Endothelial cell of umbilical vein (primary cell): ENCODE results near the gene FYN. TPM values are rescaled to one million over a fixed set of nuclear protein-coding genes. Genes with fewer than 3 reads are reported as not detected.

Experiments
- BruUV-seq: library from RNA; stranded (reverse); fragments of 400-500 nt; replicated peaks from 2 replicates; lab custom pipeline; 2021; lab: Mats Ljungman, UMichigan
- CTCF ChIA-PET: fragments of 300-600, 350-600 bp; sonication (Branson Sonifier 250); formaldehyde crosslinking; loops from one replicate; lab custom pipeline; 2021; ENCODE audit warnings: antibody characterized with exemption, inconsistent platforms; lab: Charles Lee
- POLR2A ChIA-PET: fragments of 300-600, 350-600 bp; sonication (Branson Sonifier 250); formaldehyde crosslinking; loops from one replicate; lab custom pipeline; 2021; ENCODE audit warnings: antibody characterized with exemption, inconsistent platforms; lab: Charles Lee
- DNase-seq: peaks from one replicate; pipeline ENCODE4 v3.0.0-alpha.2; 2011; ENCODE audit warnings: low read depth, low spot score
- FAIRE-seq: peaks from 2 replicates; lab custom pipeline; 2011; peaks lifted over from hg19 to GRCh38; lab: Jason Lieb, UNC
- H2AFZ ChIP-seq: 2 replicates; pipeline ENCODE4 v1.6.0; 2012; ENCODE audit warnings: low read depth, low read length, control low read depth, inconsistent platforms
- H3K27ac ChIP-seq: 2 replicates; pipeline ENCODE4 v1.5.1; 2011; ENCODE audit warnings: low read depth, mild to moderate bottlenecking, control low read depth, low read length, moderate library complexity; ENCODE audit not compliant: insufficient read depth
- H3K27me3 ChIP-seq, 2 experiments: 2 replicates each; pipeline versions ENCODE4 v1.6.0 to v1.6.1; 2011; ENCODE audit warnings: low read length in 2 of 2, mixed read lengths in 1 of 2; ENCODE audit not compliant: control insufficient read depth in 2 of 2, insufficient read depth in 2 of 2
- H3K36me3 ChIP-seq, 2 experiments: 2 replicates in 1 of 2; 3 replicates in 1 of 2; pipeline ENCODE4 v1.5.1; 2011; ENCODE audit warnings: low read length in 2 of 2, mild to moderate bottlenecking in 1 of 2, moderate library complexity in 1 of 2; ENCODE audit not compliant: control insufficient read depth in 2 of 2, insufficient read depth in 2 of 2; ENCODE audit errors: extremely low read depth in 1 of 2
- H3K4me1 ChIP-seq: 3 replicates; pipeline ENCODE4 v1.5.1; 2011; ENCODE audit warnings: mild to moderate bottlenecking, low read length; ENCODE audit not compliant: control insufficient read depth, insufficient read depth; ENCODE audit errors: extremely low read depth
- H3K4me2 ChIP-seq: 2 replicates; pipeline ENCODE4 v1.6.1; 2011; ENCODE audit warnings: low read length, control low read depth, mixed read lengths; ENCODE audit not compliant: insufficient read depth
- H3K4me3 ChIP-seq, 3 experiments: fragments of 200-600 bp in 1 of 3; sonication (generic), shearing (Covaris generic) in 1 of 3; replicated peaks in 1 of 3; 2 replicates each; pipeline ENCODE4 v1.5.1; 2011 to 2016; ENCODE audit warnings: control low read depth in 3 of 3, low read length in 3 of 3, mild to moderate bottlenecking in 2 of 3, inconsistent platforms in 1 of 3, low read depth in 1 of 3, moderate library complexity in 1 of 3; ENCODE audit not compliant: insufficient read depth in 1 of 3
- H3K79me2 ChIP-seq: 2 replicates; pipeline ENCODE4 v1.6.0; 2012; ENCODE audit warnings: low read length, inconsistent platforms; ENCODE audit not compliant: control insufficient read depth, insufficient read depth
- H3K9ac ChIP-seq: replicated peaks from 2 replicates; pipeline ENCODE3; 2011; ENCODE audit warnings: low read length, control low read depth; ENCODE audit not compliant: insufficient read depth; ENCODE audit errors: extremely low read depth
- H3K9me1 ChIP-seq: replicated peaks from 3 replicates; pipeline ENCODE4 v1.6.0; 2011; ENCODE audit warnings: mild to moderate bottlenecking, low read length; ENCODE audit not compliant: control insufficient read depth, insufficient read depth; ENCODE audit errors: extremely low read depth
- H3K9me3 ChIP-seq: replicated peaks from 2 replicates; pipeline ENCODE4 v1.5.1; 2012; ENCODE audit warnings: low read length, inconsistent platforms; ENCODE audit not compliant: control insufficient read depth, insufficient read depth
- H4K20me1 ChIP-seq: replicated peaks from 2 replicates; pipeline ENCODE3; 2011; ENCODE audit warnings: mild to moderate bottlenecking, low read length; ENCODE audit not compliant: control insufficient read depth, insufficient read depth; ENCODE audit errors: extremely low read depth
- EZH2 ChIP-seq: IDR thresholded peaks from 2 replicates; pipeline ENCODE4 v1.6.1; 2012; ENCODE audit warnings: borderline replicate concordance, low read depth, mild to moderate bottlenecking, moderate library complexity, low read length, inconsistent platforms; ENCODE audit not compliant: severe bottlenecking
- FOS ChIP-seq: IDR thresholded peaks from 2 replicates; pipeline ENCODE4 v1.6.1; 2011; ENCODE audit warnings: mild to moderate bottlenecking, low read length, moderate library complexity, borderline replicate concordance; ENCODE audit not compliant: insufficient read depth
- GATA2 ChIP-seq: IDR thresholded peaks from 2 replicates; pipeline ENCODE4 v1.7.0; 2011; ENCODE audit warnings: low read depth, mild to moderate bottlenecking, moderate library complexity, mixed read lengths, low read length; ENCODE audit not compliant: insufficient read length, insufficient read depth
- JUN ChIP-seq: IDR thresholded peaks from 2 replicates; pipeline ENCODE4 v1.6.1; 2011; ENCODE audit warnings: borderline replicate concordance, low read depth; ENCODE audit not compliant: insufficient read length, insufficient read depth
- MYC ChIP-seq: IDR thresholded peaks from one replicate; pipeline ENCODE4 v1.6.1; 2011; ENCODE audit warnings: mild to moderate bottlenecking, low read depth, low read length
- POLR2A ChIP-seq: IDR thresholded peaks from 2 replicates; pipeline ENCODE4 v1.6.1; 2012; ENCODE audit warnings: low read depth, mild to moderate bottlenecking, control low read depth, low read length
- POLR2AphosphoS5 ChIP-seq: IDR thresholded peaks from 2 replicates; pipeline ENCODE4 v1.6.1; 2012; ENCODE audit warnings: low read depth, mild to moderate bottlenecking, control low read depth, low read length, moderate library complexity; ENCODE audit not compliant: insufficient read depth
- dilution Hi-C: fragments of 300-500 bp; cut with MboI; formaldehyde crosslinking; loops from one replicate; pipeline ENCODE4 v1.15.0; 2019; ENCODE audit warnings: low sequenced_read_pairs; ENCODE audit not compliant: extremely low pct_ligation_motif_present
- intact Hi-C: fragments of 100-400 bp; cut with micrococcal nuclease; formaldehyde crosslinking; loops from one replicate; pipeline ENCODE4 v1.10.0; 2022
- polyA plus RNA-seq, 4 experiments: library from polyadenylated mRNA; depleted of rRNA in 3 of 4; stranded (reverse) in 3 of 4; unstranded in 1 of 4; fragments of >200 nt; gene quantifications; 2 replicates each; pipeline versions ENCODE4 v1.2.1 to v1.2.3, GENCODE V29; 2011 to 2012; ENCODE audit warnings: missing spikeins in 1 of 4
- total RNA-seq: library from RNA; stranded (reverse); gene quantifications from 2 replicates; pipeline ENCODE4 v1.2.3, GENCODE V29; 2021
- TF ChIP-seq, protein P1 (sequence below), 2 donors: IDR thresholded peaks; 1 replicate in 1 of 2; 2 replicates in 1 of 2; pipeline ENCODE4 v1.5.1; 2011; ENCODE audit warnings: low read length in 2 of 2, mild to moderate bottlenecking in 2 of 2, moderate library complexity in 2 of 2, control low read depth in 1 of 2, inconsistent platforms in 1 of 2, low read depth in 1 of 2; ENCODE audit not compliant: insufficient read depth in 1 of 2; ENCODE audit errors: extremely low read depth in 1 of 2
- TF ChIP-seq, protein P2 (sequence below): IDR thresholded peaks from 2 replicates; pipeline ENCODE4 v1.6.1; 2011; ENCODE audit not compliant: insufficient read depth, insufficient read length

Gene FYN
- total and polyA plus RNA-seq, 2 donors (not counting 3 experiments of a cell fraction or from before 2014, with no cell fraction given), result 69.0 to 143 TPM

DNA sequence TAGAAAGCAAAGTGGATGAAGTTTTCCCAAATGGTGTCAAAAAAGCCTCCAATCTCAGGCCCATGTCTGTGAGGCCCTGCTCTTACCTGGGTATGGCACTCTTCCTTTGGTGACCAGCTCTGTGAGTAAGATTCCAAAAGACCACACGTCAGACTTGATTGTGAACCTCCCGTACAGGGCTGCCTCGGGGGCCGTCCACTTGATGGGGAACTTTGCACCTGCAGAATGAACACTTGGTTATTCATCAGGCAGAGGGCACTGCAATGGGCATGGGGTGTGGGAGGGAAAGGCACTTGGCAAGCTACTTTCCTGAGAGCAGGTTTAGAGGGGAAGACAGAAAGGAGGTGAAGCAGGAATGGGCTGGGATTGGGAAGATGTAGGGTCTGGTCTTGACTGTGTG is 198.8 kb downstream of the FYN start:
- H3K27me3 ChIP-seq, result no peaks in the 10 kb centered on the region
- no peaks in the 10 kb centered on the region for H3K9me1 ChIP-seq
- intact Hi-C loops, result no loop called here
- CTCF ChIA-PET, result interaction anchor here (1.4 kb wide), 1 partner anchor 16 kb away, joined by 3 read pairs; no protein-coding TSS in a partner anchor
- no peak overlapping the region for H3K27ac ChIP-seq
- H3K9ac ChIP-seq, result no peak overlapping the region
- no peak overlapping the region for H3K4me3 ChIP-seq
- H3K9me3 ChIP-seq, result no peaks in the 10 kb centered on the region
- no peaks in the 10 kb centered on the region for H3K79me2 ChIP-seq
- POLR2A ChIA-PET, result no interaction called here
- H2AFZ ChIP-seq, result no peak overlapping the region
- FAIRE-seq, result no peak
- DNase-seq, result no peak
- H3K4me2 ChIP-seq, result no peak overlapping the region
- no peak for TF ChIP-seq FOS
- no peak for TF ChIP-seq GATA2
- TF ChIP-seq, protein P1, sequence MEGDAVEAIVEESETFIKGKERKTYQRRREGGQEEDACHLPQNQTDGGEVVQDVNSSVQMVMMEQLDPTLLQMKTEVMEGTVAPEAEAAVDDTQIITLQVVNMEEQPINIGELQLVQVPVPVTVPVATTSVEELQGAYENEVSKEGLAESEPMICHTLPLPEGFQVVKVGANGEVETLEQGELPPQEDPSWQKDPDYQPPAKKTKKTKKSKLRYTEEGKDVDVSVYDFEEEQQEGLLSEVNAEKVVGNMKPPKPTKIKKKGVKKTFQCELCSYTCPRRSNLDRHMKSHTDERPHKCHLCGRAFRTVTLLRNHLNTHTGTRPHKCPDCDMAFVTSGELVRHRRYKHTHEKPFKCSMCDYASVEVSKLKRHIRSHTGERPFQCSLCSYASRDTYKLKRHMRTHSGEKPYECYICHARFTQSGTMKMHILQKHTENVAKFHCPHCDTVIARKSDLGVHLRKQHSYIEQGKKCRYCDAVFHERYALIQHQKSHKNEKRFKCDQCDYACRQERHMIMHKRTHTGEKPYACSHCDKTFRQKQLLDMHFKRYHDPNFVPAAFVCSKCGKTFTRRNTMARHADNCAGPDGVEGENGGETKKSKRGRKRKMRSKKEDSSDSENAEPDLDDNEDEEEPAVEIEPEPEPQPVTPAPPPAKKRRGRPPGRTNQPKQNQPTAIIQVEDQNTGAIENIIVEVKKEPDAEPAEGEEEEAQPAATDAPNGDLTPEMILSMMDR (IDR thresholded peaks at IDR 0.05; ENCODE audit: extremely low read depth in 1 of 2, insufficient read depth in 1 of 2, low read depth in 1 of 2, low read length in 2 of 2), result no peak
- H3K36me3 ChIP-seq, result peaks cover 9 to 18% of the 10 kb centered on the region in 2 experiments
- dilution Hi-C loops, result no loop called here
- H3K4me1 ChIP-seq, result no peaks in the 10 kb centered on the region
- BruUV-seq, result no TSS peak
- H4K20me1 ChIP-seq, result no peaks in the 10 kb centered on the region

DNA sequence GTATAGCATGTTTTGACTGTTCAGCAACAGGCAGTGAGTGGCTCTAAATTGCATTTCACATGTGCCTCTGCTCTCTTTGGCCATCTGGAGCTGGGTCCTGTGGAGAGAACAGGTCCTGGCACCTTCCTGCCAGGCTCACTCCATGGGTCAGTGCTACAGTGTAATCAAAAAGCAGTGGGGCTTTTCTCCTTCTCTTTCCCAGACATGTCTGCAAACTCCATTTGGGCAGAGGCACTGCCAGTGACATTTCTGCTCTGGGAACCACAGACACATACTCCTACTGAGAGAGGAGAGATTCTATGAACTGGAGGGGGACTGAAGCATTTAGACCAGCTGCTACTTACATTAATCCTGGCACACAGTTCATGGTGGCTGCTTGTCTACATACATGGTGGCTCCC is 199.3 kb downstream of the FYN start:
- ChIA-PET CTCF (no interaction called here), POLR2A (no interaction called here)
- Histone ChIP-seq H3K9me1 (no peaks in the 10 kb centered on the region), H3K9ac (no peak overlapping the region), H2AFZ (no peak overlapping the region), H3K4me2 (no peak overlapping the region), H3K79me2 (no peaks in the 10 kb centered on the region), H3K27me3 (no peaks in the 10 kb centered on the region), H3K27ac (no peak overlapping the region), H3K9me3 (no peaks in the 10 kb centered on the region), H4K20me1 (no peaks in the 10 kb centered on the region), H3K4me1 (no peaks in the 10 kb centered on the region), H3K36me3 (peaks cover 9 to 18% of the 10 kb centered on the region in 2 experiments), H3K4me3 (no peak overlapping the region)
- intact Hi-C loops, result no loop called here
- DNase-seq (no peak), FAIRE-seq (no peak)
- TF ChIP-seq MYC (no peak), FOS (no peak), EZH2 (no peak), JUN (no peak), POLR2A (no peak), GATA2 (no peak), POLR2AphosphoS5 (no peak)
- TF ChIP-seq, protein P2, sequence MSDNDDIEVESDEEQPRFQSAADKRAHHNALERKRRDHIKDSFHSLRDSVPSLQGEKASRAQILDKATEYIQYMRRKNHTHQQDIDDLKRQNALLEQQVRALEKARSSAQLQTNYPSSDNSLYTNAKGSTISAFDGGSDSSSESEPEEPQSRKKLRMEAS, result no peak
- TF ChIP-seq, protein P1 (IDR thresholded peaks at IDR 0.05; ENCODE audit: extremely low read depth in 1 of 2, insufficient read depth in 1 of 2, low read depth in 1 of 2, low read length in 2 of 2), result no peak
- dilution Hi-C loops, result no loop called here
- no TSS peak for BruUV-seq
